ENCODE data around the gene GRM8.

GRM8 gene

GRCh38 chr7:127252778-127253280 lies at the start of gene GRM8:
Gene GRM8, minus strand, starts transcription at chr7:127252941.
- in situ Hi-C loops (cut with MboI; ENCODE audit: low pct_unique_long_range_greater_than_20kb, low sequenced_read_pairs) = no loop called here
- DNase-seq = peak; percentile 51

- in situ Hi-C loops (cut with MboI; ENCODE audit: low pct_unique_long_range_greater_than_20kb, low sequenced_read_pairs) = no loop called here
- DNase-seq = no peak
These were observed 38.1 kb upstream of the GRM8 start for GRCh38 chr7:127290801-127291361.

- in situ Hi-C loops (cut with MboI; ENCODE audit: low pct_unique_long_range_greater_than_20kb, low sequenced_read_pairs) = no loop called here
- DNase-seq = no peak
These were observed 37.4 kb upstream of the GRM8 start for GRCh38 chr7:127290116-127290655.

GRCh38 chr7:127287133-127287532 lies 34.4 kb upstream of the GRM8 start:
- DNase-seq = no peak
- in situ Hi-C loops (cut with MboI; ENCODE audit: low pct_unique_long_range_greater_than_20kb, low sequenced_read_pairs) = no loop called here

GRCh38 chr7:127270093-127270492 lies 17.4 kb upstream of the GRM8 start:
- in situ Hi-C loops (cut with MboI; ENCODE audit: low pct_unique_long_range_greater_than_20kb, low sequenced_read_pairs) = no loop called here
- DNase-seq = no peak

- in situ Hi-C loops (cut with MboI; ENCODE audit: low pct_unique_long_range_greater_than_20kb, low sequenced_read_pairs) = no loop called here
- DNase-seq = no peak
These were observed 13.3 kb upstream of the GRM8 start for GRCh38 chr7:127266047-127266446.

- no peak for DNase-seq
- in situ Hi-C loops (cut with MboI; ENCODE audit: low pct_unique_long_range_greater_than_20kb, low sequenced_read_pairs) = no loop called here
These were observed 11.5 kb upstream of the GRM8 start for GRCh38 chr7:127264219-127264618.

GRCh38 chr7:127258111-127258510 lies 5.4 kb upstream of the GRM8 start:
- in situ Hi-C loops (cut with MboI; ENCODE audit: low pct_unique_long_range_greater_than_20kb, low sequenced_read_pairs) = no loop called here
- DNase-seq = no peak

- in situ Hi-C loops (cut with MboI; ENCODE audit: low pct_unique_long_range_greater_than_20kb, low sequenced_read_pairs) = no loop called here
- DNase-seq = no peak
These were observed 4.3 kb upstream of the GRM8 start for GRCh38 chr7:127257086-127257485.

GRCh38 chr7:127256041-127256725 lies 3.4 kb upstream of the GRM8 start:
- no peak for DNase-seq
- in situ Hi-C loops (cut with MboI; ENCODE audit: low pct_unique_long_range_greater_than_20kb, low sequenced_read_pairs) = no loop called here

GRCh38 chr7:127254163-127254684 lies 1.5 kb upstream of the GRM8 start:
- DNase-seq = peak; percentile 5
- in situ Hi-C loops (cut with MboI; ENCODE audit: low pct_unique_long_range_greater_than_20kb, low sequenced_read_pairs) = no loop called here

GRCh38 chr7:127253281-127254162 lies 781 bp upstream of the GRM8 start:
- DNase-seq = peak; percentile 75
- in situ Hi-C loops (cut with MboI; ENCODE audit: low pct_unique_long_range_greater_than_20kb, low sequenced_read_pairs) = no loop called here

- in situ Hi-C loops (cut with MboI; ENCODE audit: low pct_unique_long_range_greater_than_20kb, low sequenced_read_pairs) = no loop called here
- DNase-seq = peak; percentile 4
These were observed 396 bp downstream of the GRM8 start for GRCh38 chr7:127252377-127252713.

GRCh38 chr7:127251465-127252376 lies 1.0 kb downstream of the GRM8 start:
- in situ Hi-C loops (cut with MboI; ENCODE audit: low pct_unique_long_range_greater_than_20kb, low sequenced_read_pairs) = no loop called here
- no peak for DNase-seq

- DNase-seq = no peak
- in situ Hi-C loops (cut with MboI; ENCODE audit: low pct_unique_long_range_greater_than_20kb, low sequenced_read_pairs) = no loop called here
These were observed 1.7 kb downstream of the GRM8 start for GRCh38 chr7:127251036-127251464.

- in situ Hi-C loops (cut with MboI; ENCODE audit: low pct_unique_long_range_greater_than_20kb, low sequenced_read_pairs) = no loop called here
- peak; percentile 5 for DNase-seq
These were observed 2.3 kb downstream of the GRM8 start for GRCh38 chr7:127250312-127251035.

- no peak for DNase-seq
- in situ Hi-C loops (cut with MboI; ENCODE audit: low pct_unique_long_range_greater_than_20kb, low sequenced_read_pairs) = no loop called here
These were observed 7.1 kb downstream of the GRM8 start for GRCh38 chr7:127245607-127246006.

GRCh38 chr7:127245002-127245401 lies 7.7 kb downstream of the GRM8 start:
- DNase-seq = no peak
- in situ Hi-C loops (cut with MboI; ENCODE audit: low pct_unique_long_range_greater_than_20kb, low sequenced_read_pairs) = no loop called here

Data from KBM-7 (cell line).